Osteocyte (in vitro differentiated cells): Measurements from ENCODE around the gene ULBP2. TPM values are rescaled to one million over a fixed set of nuclear protein-coding genes. Genes with fewer than 3 reads are reported as not detected.
"Not testable (repeated sequence)": the region's sequence is repeated elsewhere in the genome, so short reads cannot be mapped to it uniquely, and the experiment has no call there.

Experiments used
- DNase-seq: peaks from one replicate; pipeline ENCODE4 v3.0.0; 2021; ENCODE audit warnings: mixed read lengths; ENCODE audit not compliant: unreplicated experiment; ENCODE audit errors: extremely low spot score
- H3K27ac Mint-ChIP-seq: one replicate; pipeline ENCODE4 v1.8.0; 2021; ENCODE audit warnings: mild to moderate bottlenecking, mixed read lengths; ENCODE audit not compliant: unreplicated experiment
- H3K27me3 Mint-ChIP-seq: one replicate; pipeline ENCODE4 v1.8.0; 2021; ENCODE audit warnings: mixed read lengths; ENCODE audit not compliant: unreplicated experiment
- H3K36me3 Mint-ChIP-seq: one replicate; pipeline ENCODE4 v1.8.0; 2021; ENCODE audit warnings: mixed read lengths; ENCODE audit not compliant: unreplicated experiment
- H3K4me1 Mint-ChIP-seq: one replicate; pipeline ENCODE4 v1.8.0; 2021; ENCODE audit warnings: mixed read lengths; ENCODE audit not compliant: unreplicated experiment
- H3K4me3 Mint-ChIP-seq: one replicate; pipeline ENCODE4 v1.8.0; 2021; ENCODE audit warnings: mild to moderate bottlenecking, moderate library complexity, mixed read lengths; ENCODE audit not compliant: unreplicated experiment
- H3K9me3 Mint-ChIP-seq: one replicate; pipeline ENCODE4 v1.8.0; 2021; ENCODE audit warnings: mixed read lengths; ENCODE audit not compliant: unreplicated experiment
- CTCF ChIP-seq: fragments of 200-600 bp; sonication (generic); IDR thresholded peaks from 2 replicates; pipeline ENCODE4 v1.5.0; 2021; ENCODE audit warnings: antibody characterized with exemption, mild to moderate bottlenecking, moderate library complexity
- total RNA-seq: library from RNA; stranded (reverse); gene quantifications from 2 replicates; pipeline ENCODE4 v1.2.1, GENCODE V29; 2021

The ULBP2 gene
- total RNA-seq, 1 donor from 2014 or later: 2.1 TPM

- H3K27me3 Mint-ChIP-seq: peaks cover 53% of the 10 kb centered on the region
- peak overlapping the region; percentile 42 for H3K4me3 Mint-ChIP-seq
- H3K9me3 Mint-ChIP-seq: no peaks in the 10 kb centered on the region
These were observed 1.7 kb upstream of the ULBP2 start for GRCh38 chr6:149939909-149940671.

GRCh38 chr6:149940672-149940982 lies 1.2 kb upstream of the ULBP2 start:
- no peak for DNase-seq
- no peak overlapping the region for H3K27ac Mint-ChIP-seq
- H3K4me1 Mint-ChIP-seq: peaks cover 25% of the 10 kb centered on the region
- TF ChIP-seq CTCF: no peak
- peak overlapping the region; percentile 42 for H3K4me3 Mint-ChIP-seq
- no peaks in the 10 kb centered on the region for H3K9me3 Mint-ChIP-seq
- H3K27me3 Mint-ChIP-seq: peaks cover 48% of the 10 kb centered on the region
- no peaks in the 10 kb centered on the region for H3K36me3 Mint-ChIP-seq

More at GRCh38 chr6:149939909-149940671, 1.7 kb upstream of the ULBP2 start:
- no peak for TF ChIP-seq CTCF
- Mint-ChIP-seq H3K27ac (no peak overlapping the region), H3K36me3 (no peaks in the 10 kb centered on the region), H3K4me1 (peaks cover 25% of the 10 kb centered on the region)
- no peak for DNase-seq

- no peak for DNase-seq
- no peaks in the 10 kb centered on the region for H3K36me3 Mint-ChIP-seq
- no peak for TF ChIP-seq CTCF
- no peaks in the 10 kb centered on the region for H3K9me3 Mint-ChIP-seq
- H3K27ac Mint-ChIP-seq: no peak overlapping the region
- peaks cover 25% of the 10 kb centered on the region for H3K4me1 Mint-ChIP-seq
- peaks cover 30% of the 10 kb centered on the region for H3K27me3 Mint-ChIP-seq
- peak overlapping the region; percentile 94 for H3K4me3 Mint-ChIP-seq
These were observed 631 bp downstream of the ULBP2 start for GRCh38 chr6:149942461-149942829.

- H3K36me3 Mint-ChIP-seq, H3K27ac Mint-ChIP-seq, H3K9me3 Mint-ChIP-seq: not testable (repeated sequence)
- DNase-seq: peak; percentile 34
- peaks cover 22% of the 10 kb centered on the region for H3K27me3 Mint-ChIP-seq
- peak overlapping the region; percentile 94 for H3K4me3 Mint-ChIP-seq
- peaks cover 22% of the 10 kb centered on the region for H3K4me1 Mint-ChIP-seq
These were observed 1.5 kb downstream of the ULBP2 start for GRCh38 chr6:149943321-149943720.

GRCh38 chr6:149945276-149945675 lies 3.5 kb downstream of the ULBP2 start:
- not testable (repeated sequence) for H3K36me3 Mint-ChIP-seq, H3K27ac Mint-ChIP-seq, H3K9me3 Mint-ChIP-seq, H3K4me3 Mint-ChIP-seq, DNase-seq
- peaks cover 17% of the 10 kb centered on the region for H3K27me3 Mint-ChIP-seq
- peaks cover 13% of the 10 kb centered on the region for H3K4me1 Mint-ChIP-seq

GRCh38 chr6:149946631-149947030 lies 4.8 kb downstream of the ULBP2 start:
- not testable (repeated sequence) for H3K27ac Mint-ChIP-seq, DNase-seq, H3K36me3 Mint-ChIP-seq, H3K9me3 Mint-ChIP-seq, H3K4me3 Mint-ChIP-seq
- Mint-ChIP-seq H3K4me1 (peaks cover 12% of the 10 kb centered on the region), H3K27me3 (peaks cover 26% of the 10 kb centered on the region)

GRCh38 chr6:149947533-149947932 lies 5.7 kb downstream of the ULBP2 start:
- DNase-seq, H3K4me3 Mint-ChIP-seq, H3K36me3 Mint-ChIP-seq, H3K27ac Mint-ChIP-seq, H3K9me3 Mint-ChIP-seq, H3K4me1 Mint-ChIP-seq: not testable (repeated sequence)
- peaks cover 35% of the 10 kb centered on the region for H3K27me3 Mint-ChIP-seq
